Right lung (tissue), 5 donors: ENCODE results near the gene STC2. TPM values are rescaled to one million over a fixed set of nuclear protein-coding genes. Genes with fewer than 3 reads are reported as not detected.
A peak's percentile ranks its signal among the peaks of the same experiment; 100 is the strongest.

Experiments used
- DNase-seq, 2 donors: peaks; one replicate each; pipeline ENCODE4 v3.0.0-alpha.2; 2013
- polyA plus RNA-seq, 5 donors: library from polyadenylated mRNA; unstranded; fragments of 120-200 nt; gene quantifications; one replicate each; pipeline versions ENCODE4 v1.2.1 to v1.2.3, GENCODE V29; 2013; ENCODE audit warnings: inconsistent platforms in 1 of 5, low replicate concordance in 1 of 5; ENCODE audit not compliant: insufficient read length in 5 of 5, insufficient read depth in 1 of 5

The STC2 gene
- polyA plus RNA-seq, 5 donors, result 3.1 to 7.0 (median 5.0) TPM

- DNase-seq, result no peak
Measured at GRCh38 chr5:173330338-173331206, 2.4 kb upstream of the STC2 start.

GRCh38 chr5:173329491-173330337, 1.5 kb upstream of the STC2 start:
- DNase-seq, result no peak

- no peak for DNase-seq
Measured at GRCh38 chr5:173328844-173329490, 753 bp upstream of the STC2 start.

- DNase-seq, result no peak
Measured at GRCh38 chr5:173327084-173327947, 898 bp downstream of the STC2 start.

GRCh38 chr5:173326501-173326960, 1.7 kb downstream of the STC2 start:
- no peak for DNase-seq

GRCh38 chr5:173325091-173325698, 3.0 kb downstream of the STC2 start:
- no peak for DNase-seq

- DNase-seq, result peak; percentile 92 to 93
Measured at GRCh38 chr5:173324115-173325001, 3.9 kb downstream of the STC2 start.

GRCh38 chr5:173323799-173324114, 4.5 kb downstream of the STC2 start:
- no peak for DNase-seq

- no peak for DNase-seq
Measured at GRCh38 chr5:173323106-173323798, 5.0 kb downstream of the STC2 start.

- DNase-seq, result no peak
Measured at GRCh38 chr5:173321886-173322285, 6.3 kb downstream of the STC2 start.

GRCh38 chr5:173320259-173320658, 8.0 kb downstream of the STC2 start:
- DNase-seq, result peak; percentile 94

GRCh38 chr5:173319646-173320045, 8.6 kb downstream of the STC2 start:
- no peak for DNase-seq

GRCh38 chr5:173318881-173319620, 9.2 kb downstream of the STC2 start:
- no peak for DNase-seq

- no peak for DNase-seq
Measured at GRCh38 chr5:173318330-173318729, 9.9 kb downstream of the STC2 start.

GRCh38 chr5:173317852-173318251, 10.4 kb downstream of the STC2 start:
- no peak for DNase-seq

GRCh38 chr5:173317091-173317730, 11.0 kb downstream of the STC2 start:
- DNase-seq, result no peak

GRCh38 chr5:173316339-173317020, 11.7 kb downstream of the STC2 start:
- no peak for DNase-seq
